Endothelial cell of umbilical vein (primary cell): Measurements from ENCODE around the gene ASF1A. TPM values are rescaled to one million over a fixed set of nuclear protein-coding genes. Genes with fewer than 3 reads are reported as not detected.
A peak's percentile ranks its signal among the peaks of the same experiment; 100 is the strongest.

Experiments used
- BruUV-seq: library from RNA; stranded (reverse); fragments of 400-500 nt; replicated peaks from 2 replicates; lab custom pipeline; 2021; lab: Mats Ljungman, UMichigan
- CTCF ChIA-PET: fragments of 300-600, 350-600 bp; sonication (Branson Sonifier 250); formaldehyde crosslinking; loops from one replicate; lab custom pipeline; 2021; ENCODE audit warnings: antibody characterized with exemption, inconsistent platforms; lab: Charles Lee
- POLR2A ChIA-PET: fragments of 300-600, 350-600 bp; sonication (Branson Sonifier 250); formaldehyde crosslinking; loops from one replicate; lab custom pipeline; 2021; ENCODE audit warnings: antibody characterized with exemption, inconsistent platforms; lab: Charles Lee
- DNase-seq: peaks from one replicate; pipeline ENCODE4 v3.0.0-alpha.2; 2011; ENCODE audit warnings: low read depth, low spot score
- FAIRE-seq: peaks from 2 replicates; lab custom pipeline; 2011; peaks lifted over from hg19 to GRCh38; lab: Jason Lieb, UNC
- H2AFZ ChIP-seq: 2 replicates; pipeline ENCODE4 v1.6.0; 2012; ENCODE audit warnings: low read depth, low read length, control low read depth, inconsistent platforms
- H3K27ac ChIP-seq: 2 replicates; pipeline ENCODE4 v1.5.1; 2011; ENCODE audit warnings: low read depth, mild to moderate bottlenecking, control low read depth, low read length, moderate library complexity; ENCODE audit not compliant: insufficient read depth
- H3K27me3 ChIP-seq, 2 experiments: 2 replicates each; pipeline versions ENCODE4 v1.6.0 to v1.6.1; 2011; ENCODE audit warnings: low read length in 2 of 2, mixed read lengths in 1 of 2; ENCODE audit not compliant: control insufficient read depth in 2 of 2, insufficient read depth in 2 of 2
- H3K36me3 ChIP-seq, 2 experiments: 2 replicates in 1 of 2; 3 replicates in 1 of 2; pipeline ENCODE4 v1.5.1; 2011; ENCODE audit warnings: low read length in 2 of 2, mild to moderate bottlenecking in 1 of 2, moderate library complexity in 1 of 2; ENCODE audit not compliant: control insufficient read depth in 2 of 2, insufficient read depth in 2 of 2; ENCODE audit errors: extremely low read depth in 1 of 2
- H3K4me1 ChIP-seq: 3 replicates; pipeline ENCODE4 v1.5.1; 2011; ENCODE audit warnings: mild to moderate bottlenecking, low read length; ENCODE audit not compliant: control insufficient read depth, insufficient read depth; ENCODE audit errors: extremely low read depth
- H3K4me2 ChIP-seq: 2 replicates; pipeline ENCODE4 v1.6.1; 2011; ENCODE audit warnings: low read length, control low read depth, mixed read lengths; ENCODE audit not compliant: insufficient read depth
- H3K4me3 ChIP-seq, 3 experiments: fragments of 200-600 bp in 1 of 3; sonication (generic), shearing (Covaris generic) in 1 of 3; replicated peaks in 1 of 3; 2 replicates each; pipeline ENCODE4 v1.5.1; 2011 to 2016; ENCODE audit warnings: control low read depth in 3 of 3, low read length in 3 of 3, mild to moderate bottlenecking in 2 of 3, inconsistent platforms in 1 of 3, low read depth in 1 of 3, moderate library complexity in 1 of 3; ENCODE audit not compliant: insufficient read depth in 1 of 3
- H3K79me2 ChIP-seq: 2 replicates; pipeline ENCODE4 v1.6.0; 2012; ENCODE audit warnings: low read length, inconsistent platforms; ENCODE audit not compliant: control insufficient read depth, insufficient read depth
- H3K9ac ChIP-seq: replicated peaks from 2 replicates; pipeline ENCODE3; 2011; ENCODE audit warnings: low read length, control low read depth; ENCODE audit not compliant: insufficient read depth; ENCODE audit errors: extremely low read depth
- H3K9me1 ChIP-seq: replicated peaks from 3 replicates; pipeline ENCODE4 v1.6.0; 2011; ENCODE audit warnings: mild to moderate bottlenecking, low read length; ENCODE audit not compliant: control insufficient read depth, insufficient read depth; ENCODE audit errors: extremely low read depth
- H3K9me3 ChIP-seq: replicated peaks from 2 replicates; pipeline ENCODE4 v1.5.1; 2012; ENCODE audit warnings: low read length, inconsistent platforms; ENCODE audit not compliant: control insufficient read depth, insufficient read depth
- H4K20me1 ChIP-seq: replicated peaks from 2 replicates; pipeline ENCODE3; 2011; ENCODE audit warnings: mild to moderate bottlenecking, low read length; ENCODE audit not compliant: control insufficient read depth, insufficient read depth; ENCODE audit errors: extremely low read depth
- EZH2 ChIP-seq: IDR thresholded peaks from 2 replicates; pipeline ENCODE4 v1.6.1; 2012; ENCODE audit warnings: borderline replicate concordance, low read depth, mild to moderate bottlenecking, moderate library complexity, low read length, inconsistent platforms; ENCODE audit not compliant: severe bottlenecking
- FOS ChIP-seq: IDR thresholded peaks from 2 replicates; pipeline ENCODE4 v1.6.1; 2011; ENCODE audit warnings: mild to moderate bottlenecking, low read length, moderate library complexity, borderline replicate concordance; ENCODE audit not compliant: insufficient read depth
- MYC ChIP-seq: IDR thresholded peaks from one replicate; pipeline ENCODE4 v1.6.1; 2011; ENCODE audit warnings: mild to moderate bottlenecking, low read depth, low read length
- POLR2A ChIP-seq: IDR thresholded peaks from 2 replicates; pipeline ENCODE4 v1.6.1; 2012; ENCODE audit warnings: low read depth, mild to moderate bottlenecking, control low read depth, low read length
- POLR2AphosphoS5 ChIP-seq: IDR thresholded peaks from 2 replicates; pipeline ENCODE4 v1.6.1; 2012; ENCODE audit warnings: low read depth, mild to moderate bottlenecking, control low read depth, low read length, moderate library complexity; ENCODE audit not compliant: insufficient read depth
- dilution Hi-C: fragments of 300-500 bp; cut with MboI; formaldehyde crosslinking; loops from one replicate; pipeline ENCODE4 v1.15.0; 2019; ENCODE audit warnings: low sequenced_read_pairs; ENCODE audit not compliant: extremely low pct_ligation_motif_present
- intact Hi-C: fragments of 100-400 bp; cut with micrococcal nuclease; formaldehyde crosslinking; loops from one replicate; pipeline ENCODE4 v1.10.0; 2022
- polyA plus RNA-seq, 4 experiments: library from polyadenylated mRNA; depleted of rRNA in 3 of 4; stranded (reverse) in 3 of 4; unstranded in 1 of 4; fragments of >200 nt; gene quantifications; 2 replicates each; pipeline versions ENCODE4 v1.2.1 to v1.2.3, GENCODE V29; 2011 to 2012; ENCODE audit warnings: missing spikeins in 1 of 4
- total RNA-seq: library from RNA; stranded (reverse); gene quantifications from 2 replicates; pipeline ENCODE4 v1.2.3, GENCODE V29; 2021
- TF ChIP-seq, protein P1 (sequence below), 2 donors: IDR thresholded peaks; 1 replicate in 1 of 2; 2 replicates in 1 of 2; pipeline ENCODE4 v1.5.1; 2011; ENCODE audit warnings: low read length in 2 of 2, mild to moderate bottlenecking in 2 of 2, moderate library complexity in 2 of 2, control low read depth in 1 of 2, inconsistent platforms in 1 of 2, low read depth in 1 of 2; ENCODE audit not compliant: insufficient read depth in 1 of 2; ENCODE audit errors: extremely low read depth in 1 of 2
- TF ChIP-seq, protein P2 (sequence below): IDR thresholded peaks from 2 replicates; pipeline ENCODE4 v1.6.1; 2011; ENCODE audit not compliant: insufficient read depth, insufficient read length

Gene ASF1A
- total and polyA plus RNA-seq, 2 donors (not counting 3 experiments of a cell fraction or from before 2014, with no cell fraction given), result 17.6 to 38.4 TPM

DNA sequence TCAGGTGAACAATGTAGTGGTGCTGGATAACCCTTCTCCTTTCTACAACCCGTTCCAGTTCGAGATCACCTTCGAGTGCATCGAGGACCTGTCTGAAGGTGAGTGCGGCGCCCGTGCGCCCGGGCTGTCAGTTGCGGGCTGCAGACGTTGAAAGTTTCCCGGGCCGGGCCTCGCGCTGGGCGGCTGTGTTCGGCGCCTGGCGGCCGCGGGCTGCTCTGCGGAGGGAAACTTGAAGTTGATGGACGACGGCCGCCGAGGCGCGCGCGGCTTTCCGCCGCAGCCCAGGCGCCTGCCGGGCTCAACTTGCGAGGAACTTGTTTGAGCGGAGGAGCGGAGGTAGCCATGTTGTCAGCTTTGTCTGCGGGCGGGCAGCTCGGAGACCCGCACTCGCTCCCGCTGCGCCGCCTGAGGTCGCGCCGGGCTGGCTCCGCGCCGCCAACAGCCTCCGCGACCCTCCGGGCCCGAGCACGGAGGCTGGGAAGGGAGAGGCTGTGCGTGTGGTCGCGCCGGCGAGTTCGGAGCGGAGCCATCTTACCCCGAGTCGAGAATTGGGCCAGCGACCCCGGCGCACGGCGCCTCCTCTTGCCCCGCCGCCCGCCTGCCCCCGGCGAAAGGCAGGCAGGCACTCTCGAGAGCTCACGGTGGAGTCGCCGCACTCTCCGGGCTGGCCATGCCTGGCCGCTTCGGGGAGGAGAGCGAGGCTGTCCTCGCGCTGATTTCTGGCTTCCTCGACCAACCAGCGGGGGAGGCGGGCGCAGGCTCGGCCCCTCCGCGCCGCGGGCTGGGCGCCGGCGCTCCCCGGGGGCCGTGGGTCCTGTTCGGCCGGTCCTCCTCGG is 691 bp downstream of the ASF1A start:
- no peaks in the 10 kb centered on the region for H3K9me3 ChIP-seq
- BruUV-seq, result TSS peak; percentile 52
- peak overlapping the region; percentile 77 for H3K4me2 ChIP-seq
- TF ChIP-seq, protein P1, sequence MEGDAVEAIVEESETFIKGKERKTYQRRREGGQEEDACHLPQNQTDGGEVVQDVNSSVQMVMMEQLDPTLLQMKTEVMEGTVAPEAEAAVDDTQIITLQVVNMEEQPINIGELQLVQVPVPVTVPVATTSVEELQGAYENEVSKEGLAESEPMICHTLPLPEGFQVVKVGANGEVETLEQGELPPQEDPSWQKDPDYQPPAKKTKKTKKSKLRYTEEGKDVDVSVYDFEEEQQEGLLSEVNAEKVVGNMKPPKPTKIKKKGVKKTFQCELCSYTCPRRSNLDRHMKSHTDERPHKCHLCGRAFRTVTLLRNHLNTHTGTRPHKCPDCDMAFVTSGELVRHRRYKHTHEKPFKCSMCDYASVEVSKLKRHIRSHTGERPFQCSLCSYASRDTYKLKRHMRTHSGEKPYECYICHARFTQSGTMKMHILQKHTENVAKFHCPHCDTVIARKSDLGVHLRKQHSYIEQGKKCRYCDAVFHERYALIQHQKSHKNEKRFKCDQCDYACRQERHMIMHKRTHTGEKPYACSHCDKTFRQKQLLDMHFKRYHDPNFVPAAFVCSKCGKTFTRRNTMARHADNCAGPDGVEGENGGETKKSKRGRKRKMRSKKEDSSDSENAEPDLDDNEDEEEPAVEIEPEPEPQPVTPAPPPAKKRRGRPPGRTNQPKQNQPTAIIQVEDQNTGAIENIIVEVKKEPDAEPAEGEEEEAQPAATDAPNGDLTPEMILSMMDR (IDR thresholded peaks at IDR 0.05; ENCODE audit: extremely low read depth in 1 of 2, insufficient read depth in 1 of 2, low read depth in 1 of 2, low read length in 2 of 2), result peak in 1 of 2 donors; percentile 7
- TF ChIP-seq POLR2A, result peak; percentile 67
- TF ChIP-seq EZH2, result no peak
- no peak for TF ChIP-seq MYC
- TF ChIP-seq POLR2AphosphoS5, result peak; percentile 30
- TF ChIP-seq, protein P2, sequence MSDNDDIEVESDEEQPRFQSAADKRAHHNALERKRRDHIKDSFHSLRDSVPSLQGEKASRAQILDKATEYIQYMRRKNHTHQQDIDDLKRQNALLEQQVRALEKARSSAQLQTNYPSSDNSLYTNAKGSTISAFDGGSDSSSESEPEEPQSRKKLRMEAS, result no peak
- TF ChIP-seq FOS, result no peak
- POLR2A ChIA-PET, result interaction anchor here (0.6 to 1.6 kb wide), 2 partner anchors 40 to 1699 kb away, joined by 3 to 4 read pairs; partner anchors contain the start of gene MCM9
- peak overlapping the region; percentile 96 for H3K9ac ChIP-seq
- no peaks in the 10 kb centered on the region for H3K9me1 ChIP-seq
- CTCF ChIA-PET, result interaction anchor here (1.1 to 2.9 kb wide), 6 partner anchors 10 to 243 kb away, joined by 3 to 16 read pairs (median 5); partner anchors contain the start of gene CEP85L
- peaks cover 63% of the 10 kb centered on the region for H3K79me2 ChIP-seq
- DNase-seq (peak; percentile 68), FAIRE-seq (no peak)
- peak overlapping the region; percentile 91 for H3K27ac ChIP-seq
- H3K27me3 ChIP-seq, result no peaks in the 10 kb centered on the region
- intact Hi-C loops (loop anchor here (1.0 to 10.0 kb wide), 5 partner anchors 24 to 1400 kb away; partner anchors contain the start of genes CEP85L and MCM9), dilution Hi-C loops (no loop called here)
- peak overlapping the region; percentile 47 for H2AFZ ChIP-seq
- no peaks in the 10 kb centered on the region for H3K36me3 ChIP-seq
- no peaks in the 10 kb centered on the region for H4K20me1 ChIP-seq
- peak overlapping the region; percentile 56 to 99 (median 87) for H3K4me3 ChIP-seq
- peaks cover 18% of the 10 kb centered on the region for H3K4me1 ChIP-seq
